ENCODE results near the gene FANCG.

Gene FANCG

GRCh38 chr9:35026671-35027070 is 53.1 kb downstream of the FANCG start:
- no peak for DNase-seq (ENCODE audit: low read depth in 2 of 3, low spot score in 2 of 3)

All from activated CD8-positive, alpha-beta memory T cell treated with anti-CD3 and anti-CD28 coated beads for 48 hours (primary cell).